T-helper 1 cell treated with Interleukin-12 subunit alpha and Interleukin-12 subunit beta and Interleukin-4 antibody, amounts not matched to agents 30 ng/mL and 1 ng/mL, for 36 hours (primary cell): ENCODE data around the gene TIMELESS. TPM values are rescaled to one million over a fixed set of nuclear protein-coding genes. Genes with fewer than 3 reads are reported as not detected.
"Not testable (repeated sequence)": the region's sequence is repeated elsewhere in the genome, so short reads cannot be mapped to it uniquely, and the experiment has no call there.

ENCODE experiments used
- intact Hi-C: fragments of 100-400 bp; cut with micrococcal nuclease; formaldehyde crosslinking; loops from one replicate; pipeline ENCODE4 v1.15.1; 2024
- total RNA-seq: library from RNA; stranded (reverse); gene quantifications from 2 replicates; pipeline ENCODE4 v1.2.3, GENCODE V29; 2022

Gene TIMELESS
- total RNA-seq, 1 donor from 2014 or later = 40.5 TPM

DNA sequence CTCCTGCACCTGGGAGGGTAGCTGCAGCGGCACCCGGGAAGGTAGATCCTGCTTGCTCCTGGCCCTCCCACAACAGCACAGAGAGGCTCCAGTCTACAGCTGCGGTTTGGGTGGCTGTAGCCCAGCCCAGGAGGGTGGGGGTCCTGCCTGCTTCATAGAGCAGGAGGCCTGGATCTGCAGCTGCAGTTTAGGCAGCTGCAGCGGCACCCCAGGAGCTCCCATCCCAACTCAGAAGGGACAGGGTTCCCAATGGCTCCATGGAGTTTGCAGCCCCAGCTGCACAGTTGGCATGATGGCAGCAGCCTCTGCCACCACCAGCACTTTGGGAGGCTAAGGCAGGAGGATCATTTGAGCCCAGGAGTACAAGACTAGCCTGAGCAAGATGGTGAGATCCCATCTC lies 38.5 kb downstream of the TIMELESS start:
- intact Hi-C loops = loop anchor here (1.0 kb wide), 1 partner anchor 53 kb away; no protein-coding TSS in a partner anchor

DNA sequence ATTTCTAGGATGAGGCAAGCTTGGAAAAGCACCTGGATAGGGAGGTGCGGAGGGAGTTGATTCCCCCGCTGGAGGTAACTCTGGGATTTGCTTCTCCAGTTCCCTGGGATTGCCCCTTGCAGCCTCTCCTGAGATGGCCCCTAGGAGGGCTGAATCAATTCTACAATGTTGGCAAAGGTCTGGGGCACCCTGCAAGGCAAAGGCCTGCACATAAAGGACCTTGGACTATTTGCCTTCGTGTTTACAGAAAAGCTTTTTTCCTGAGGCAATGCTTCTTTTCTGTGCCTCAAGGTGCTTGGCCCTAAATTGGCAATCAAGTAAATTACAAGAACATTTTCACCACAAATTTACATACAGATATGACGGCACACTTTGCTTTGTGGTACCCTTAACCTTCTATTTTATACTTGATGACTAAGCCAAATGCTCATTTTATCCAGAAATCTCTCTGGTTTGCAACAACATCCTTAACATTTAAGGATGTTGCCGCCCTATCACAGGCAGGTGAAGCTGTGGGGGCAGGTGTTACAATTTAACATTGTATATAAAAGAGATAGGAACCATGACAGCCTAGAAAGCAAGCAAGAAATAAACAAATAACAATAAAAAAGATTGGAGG lies 40.3 kb downstream of the TIMELESS start:
- intact Hi-C loops = no loop called here

DNA sequence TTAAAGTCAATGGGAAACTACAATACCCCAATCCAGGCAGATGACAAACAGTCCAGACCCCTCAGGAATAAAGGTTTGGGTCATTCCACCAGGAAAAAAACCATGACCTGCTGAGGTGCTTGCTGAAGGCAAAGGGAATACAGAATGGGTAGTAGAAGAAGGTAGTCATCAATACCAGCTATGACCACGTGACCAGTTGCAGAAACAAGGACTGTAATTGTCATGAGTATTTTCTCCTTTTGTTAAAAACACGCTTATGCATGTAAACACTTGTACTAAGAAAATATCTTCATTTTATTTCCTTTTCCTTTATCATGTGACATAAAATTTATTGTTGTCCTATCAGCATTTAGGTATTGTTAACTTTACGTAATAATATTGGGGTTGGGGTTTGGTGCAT lies 45.0 kb downstream of the TIMELESS start:
- intact Hi-C loops = not testable (repeated sequence)

DNA sequence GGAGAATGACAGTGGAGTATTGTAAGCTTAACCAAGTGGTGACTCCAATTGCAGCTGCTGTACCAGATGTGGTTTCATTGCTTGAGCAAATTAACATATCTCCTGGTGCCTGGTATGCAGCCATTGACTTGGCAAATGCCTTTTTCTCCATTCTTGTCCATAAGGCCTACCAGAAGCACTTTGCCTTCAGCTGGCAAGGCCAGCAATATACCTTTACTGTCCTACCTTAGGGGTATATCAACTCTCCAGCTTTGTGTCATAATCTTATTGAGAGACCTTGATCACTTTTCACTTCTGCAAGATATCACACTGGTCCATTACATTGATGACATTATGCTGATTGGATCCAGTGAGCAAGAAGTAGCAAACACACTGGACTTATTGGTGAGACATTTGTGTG lies 47.6 kb downstream of the TIMELESS start:
- intact Hi-C loops = not testable (repeated sequence)

DNA sequence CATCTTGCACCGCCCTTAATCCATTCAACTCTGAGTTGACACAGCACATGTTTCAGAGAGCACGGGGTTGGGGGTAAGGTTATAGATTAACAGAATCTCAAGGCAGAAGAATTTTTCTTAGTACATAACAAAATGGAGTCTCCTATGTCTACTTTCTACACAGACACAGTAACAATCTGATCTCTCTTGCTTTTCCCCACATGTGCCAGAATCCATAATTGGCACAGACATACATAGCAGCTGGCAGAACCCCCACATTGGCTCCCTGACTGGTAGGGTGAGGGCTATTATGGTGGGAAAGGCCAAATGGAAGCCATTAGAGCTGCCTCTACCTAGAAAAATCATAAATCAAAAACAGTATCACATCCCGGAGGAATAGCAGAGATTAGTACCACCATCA lies 48.1 kb downstream of the TIMELESS start:
- intact Hi-C loops = not testable (repeated sequence)

DNA sequence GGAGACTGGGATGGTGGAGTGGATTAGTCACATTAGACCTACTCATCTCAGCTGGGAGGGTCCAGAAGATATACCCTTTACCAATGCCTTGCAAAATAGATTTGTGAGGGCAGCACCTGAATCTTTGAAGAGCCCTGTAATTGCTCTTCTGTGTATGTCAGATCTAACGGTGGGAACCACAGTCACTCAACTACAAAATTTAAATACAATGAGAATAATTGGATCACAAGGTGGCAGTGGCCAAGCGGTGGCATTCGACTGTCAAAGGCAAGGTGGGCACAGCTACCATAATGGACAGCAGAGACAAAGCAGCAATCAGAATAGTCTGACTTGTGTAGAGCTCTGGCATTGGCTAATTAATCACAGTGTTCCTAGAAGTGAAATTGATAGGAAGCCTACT lies 49.8 kb downstream of the TIMELESS start:
- intact Hi-C loops = not testable (repeated sequence)

DNA sequence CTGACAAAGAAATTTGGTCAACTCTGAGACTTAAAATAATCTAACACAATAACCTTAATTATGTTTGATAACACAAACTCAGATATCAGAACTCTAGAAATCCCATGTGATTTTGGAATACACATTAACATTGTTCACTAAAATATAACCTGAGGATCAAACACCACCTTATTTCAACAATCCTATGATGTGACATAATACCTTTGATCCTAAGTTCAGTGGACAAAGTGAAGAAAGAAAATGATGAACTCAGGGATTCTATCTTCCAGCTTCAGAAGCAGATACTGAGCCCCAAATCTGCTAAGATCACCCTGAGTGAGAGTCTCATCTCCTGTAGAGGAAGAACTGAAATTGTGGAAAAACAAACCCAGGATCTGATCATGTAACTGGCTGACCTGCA lies 50.9 kb downstream of the TIMELESS start:
- intact Hi-C loops = no loop called here

DNA sequence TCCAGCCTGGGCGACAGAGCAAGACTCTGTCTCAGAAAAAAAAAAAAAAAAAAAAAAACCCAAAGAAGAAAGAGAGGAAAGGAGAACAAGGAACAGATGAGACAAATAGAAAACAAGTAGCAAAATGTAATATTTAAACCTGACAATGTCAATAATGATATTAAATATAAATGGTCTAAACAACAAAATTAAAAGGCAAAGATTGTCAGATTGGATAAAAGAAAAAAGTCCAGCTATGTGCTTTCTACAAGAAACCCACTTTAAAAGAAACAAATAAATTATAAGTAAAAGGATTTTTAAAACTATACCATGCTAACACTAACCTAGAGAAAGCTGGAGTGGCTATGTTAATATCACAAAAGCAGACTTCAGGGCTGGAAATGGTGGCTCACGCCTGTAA lies 56.9 kb downstream of the TIMELESS start:
- intact Hi-C loops = no loop called here

DNA sequence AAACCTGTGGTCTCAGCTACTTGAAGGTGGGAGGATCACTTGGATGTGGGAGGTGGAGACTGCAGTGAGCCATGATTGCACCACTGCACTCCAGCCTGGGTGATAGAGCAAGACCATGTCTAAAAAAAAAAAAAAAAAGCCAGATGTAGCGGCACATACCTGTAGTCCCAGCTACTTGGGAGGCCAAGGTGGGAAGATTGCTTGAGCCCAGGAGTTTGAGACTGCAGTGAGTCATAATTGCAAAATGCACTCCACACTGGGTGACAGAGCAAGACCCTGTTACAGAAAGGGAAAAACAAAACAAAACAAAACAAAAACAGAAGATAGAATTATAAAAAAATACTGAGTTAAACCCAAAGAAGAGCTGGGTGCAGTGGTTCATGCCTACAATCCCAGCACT lies 57.5 kb downstream of the TIMELESS start:
- intact Hi-C loops = no loop called here

DNA sequence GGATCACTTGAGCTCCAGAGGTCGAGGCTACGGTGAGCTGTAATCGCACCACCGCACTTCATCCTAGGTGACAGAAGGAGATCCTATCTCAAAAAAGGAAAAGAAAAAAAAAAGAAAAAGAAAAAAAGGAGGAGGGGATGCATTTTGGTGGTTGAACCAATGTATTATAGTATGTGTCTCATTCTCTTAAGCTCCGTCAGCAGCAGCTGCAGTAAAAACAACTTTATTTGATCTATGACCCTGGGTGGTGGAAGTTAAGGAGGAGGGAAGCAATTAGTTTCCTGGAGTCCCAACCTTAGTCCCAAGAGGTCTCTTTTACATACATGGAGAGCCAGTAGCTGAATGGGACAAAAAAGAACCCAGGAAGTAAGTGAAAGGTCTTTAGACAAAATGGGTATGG lies 59.8 kb downstream of the TIMELESS start:
- intact Hi-C loops = no loop called here

DNA sequence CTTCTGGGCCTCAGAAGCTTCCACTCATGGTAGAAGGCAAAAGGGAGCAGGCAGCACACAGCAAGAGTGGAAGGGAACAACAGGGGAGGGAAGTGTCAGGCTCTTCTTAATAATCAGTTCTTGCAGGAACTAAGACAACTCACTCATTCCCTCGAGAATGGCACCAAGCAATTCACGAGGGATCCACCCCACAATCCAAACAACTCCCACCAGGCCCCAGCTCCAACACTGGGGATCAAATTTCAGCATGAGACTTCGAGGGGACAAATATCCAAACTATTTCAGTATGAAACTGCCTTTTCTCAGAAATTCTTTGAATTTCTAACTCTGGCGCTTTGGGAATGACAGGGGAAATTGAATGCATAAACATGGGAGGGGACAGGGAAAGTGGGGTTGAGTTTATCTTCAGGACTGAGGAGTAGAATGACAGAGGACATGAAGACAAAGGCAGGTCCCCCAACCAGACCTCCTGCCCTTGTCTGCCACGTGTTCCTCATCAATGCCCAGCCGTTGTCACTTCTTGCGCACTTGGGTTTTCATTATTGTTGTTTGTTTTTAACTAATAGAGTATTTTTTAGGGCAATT lies 62.0 kb downstream of the TIMELESS start:
- intact Hi-C loops = no loop called here

DNA sequence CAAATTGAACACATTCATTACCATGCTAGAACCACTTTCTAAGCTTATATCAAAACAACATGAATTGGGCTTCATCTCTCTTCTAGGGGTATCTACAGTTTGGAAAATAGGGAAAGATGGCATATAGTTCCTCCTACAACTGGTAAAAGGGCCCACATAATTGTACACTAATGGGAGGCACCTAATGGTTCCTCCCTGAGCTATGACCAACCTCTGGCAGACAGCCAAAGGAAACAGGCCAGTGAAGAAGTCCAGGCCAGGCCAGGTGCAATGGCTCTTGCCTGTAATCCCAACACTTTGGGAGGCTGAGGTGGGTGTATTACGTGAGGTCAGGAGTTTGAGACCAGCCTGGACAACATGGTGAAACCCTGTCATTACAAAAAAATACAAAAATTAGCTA lies 63.4 kb downstream of the TIMELESS start:
- intact Hi-C loops = no loop called here

DNA sequence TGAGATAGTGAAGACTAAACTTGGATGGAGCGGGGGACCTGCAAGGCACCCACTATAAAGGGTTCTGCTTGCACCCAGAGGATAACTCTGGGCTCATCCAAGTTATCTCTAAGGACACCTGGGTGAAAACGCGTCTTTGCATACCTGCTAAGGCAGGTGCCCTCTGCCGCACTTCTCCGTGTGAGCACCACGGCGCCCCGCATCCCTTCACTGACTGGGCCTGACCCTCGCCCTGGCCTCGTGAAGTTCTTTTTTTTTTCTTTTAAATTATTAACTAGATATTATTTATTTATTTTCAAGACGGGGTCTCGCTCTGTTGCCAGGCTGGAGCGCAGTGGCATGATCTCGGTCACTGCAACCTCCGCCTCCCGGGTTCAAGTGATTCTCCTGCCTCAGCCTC lies 66.6 kb downstream of the TIMELESS start:
- intact Hi-C loops = no loop called here

DNA sequence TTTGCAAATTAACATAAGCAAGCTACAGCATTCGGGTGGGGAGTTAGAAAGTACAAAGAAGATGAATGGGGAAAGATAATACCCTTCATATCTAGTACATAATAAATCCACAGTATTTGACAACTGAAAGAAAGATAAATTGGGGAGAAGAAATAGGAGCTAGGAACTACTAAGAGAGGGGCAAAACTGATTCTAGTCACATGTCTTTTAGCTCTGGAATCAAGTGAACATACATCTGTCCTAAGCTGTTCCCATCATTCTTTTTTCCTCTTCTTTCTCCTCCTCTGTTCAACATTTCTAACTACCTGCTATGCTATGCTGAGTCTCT lies 71.3 kb downstream of the TIMELESS start:
- intact Hi-C loops = no loop called here

DNA sequence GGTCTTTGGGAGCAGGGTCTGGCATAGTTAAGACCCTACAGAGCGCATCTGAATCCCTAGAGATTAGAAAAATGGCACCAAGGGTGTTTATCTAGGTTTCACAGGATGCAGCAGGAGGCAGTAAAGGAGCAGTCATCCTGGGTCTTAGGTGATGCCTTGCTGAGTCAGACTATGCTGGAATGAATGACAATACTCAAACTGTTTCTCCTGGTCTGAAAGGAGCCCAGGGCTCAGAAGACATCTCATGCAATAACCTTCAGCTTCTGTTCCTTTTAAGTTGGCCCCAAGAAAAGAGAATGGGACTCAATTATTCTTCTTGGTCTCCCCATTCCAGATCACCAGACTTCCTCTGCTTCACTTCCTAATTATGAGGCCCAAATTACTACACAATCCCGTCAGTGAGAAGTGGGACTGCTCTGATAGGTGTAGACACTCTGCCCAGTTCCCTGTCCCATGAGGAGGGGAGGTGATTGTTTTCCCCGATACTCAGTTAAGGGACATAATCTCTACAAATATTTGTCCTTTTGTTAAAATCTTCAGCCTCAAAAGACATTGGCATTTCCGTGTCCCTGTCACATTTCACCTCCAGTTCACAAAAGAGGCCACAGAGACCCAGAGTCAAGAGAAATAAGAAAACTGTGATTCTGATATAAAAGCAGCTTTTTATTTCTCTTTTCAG lies 71.8 kb downstream of the TIMELESS start:
- intact Hi-C loops = no loop called here

DNA sequence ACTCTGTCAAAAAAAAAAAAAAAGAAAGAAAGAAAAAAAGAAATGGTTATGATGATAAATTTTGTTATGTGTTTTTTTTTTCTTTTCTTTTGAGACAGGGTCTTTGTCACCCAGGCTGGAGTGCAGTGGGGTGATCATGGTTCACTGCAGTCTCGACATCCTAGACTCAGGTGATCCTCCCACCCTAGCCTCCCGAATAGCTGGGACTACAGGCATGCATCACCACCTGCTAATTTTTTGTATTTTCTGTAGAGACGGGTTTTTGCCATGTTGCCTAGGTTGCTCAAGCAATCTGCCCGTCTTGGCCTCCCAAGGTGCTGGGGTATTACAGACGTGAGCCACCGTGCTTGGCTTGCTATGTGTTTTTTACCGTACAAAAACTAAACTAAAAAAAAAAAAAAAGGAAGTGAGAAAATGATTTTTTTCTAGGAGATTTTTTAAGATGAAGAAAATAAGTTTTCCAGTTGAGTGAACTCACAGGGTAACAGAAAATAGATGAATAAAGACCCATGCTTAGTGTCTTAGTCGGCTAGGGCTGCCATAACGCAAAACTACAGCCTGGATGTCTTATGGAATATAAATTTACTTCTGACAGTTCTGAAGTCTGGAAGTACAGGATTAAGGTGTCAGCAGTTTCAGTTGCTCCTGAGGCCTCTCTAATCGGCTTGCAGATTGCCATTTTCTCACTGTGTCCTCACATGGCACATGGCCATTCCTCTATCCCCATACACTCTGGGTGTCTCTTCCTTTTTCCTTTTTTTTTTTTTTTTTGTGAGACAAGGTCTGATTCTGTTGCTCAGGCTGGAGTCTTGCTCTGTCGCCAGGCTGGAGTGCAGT lies 73.4 kb downstream of the TIMELESS start:
- intact Hi-C loops = no loop called here

DNA sequence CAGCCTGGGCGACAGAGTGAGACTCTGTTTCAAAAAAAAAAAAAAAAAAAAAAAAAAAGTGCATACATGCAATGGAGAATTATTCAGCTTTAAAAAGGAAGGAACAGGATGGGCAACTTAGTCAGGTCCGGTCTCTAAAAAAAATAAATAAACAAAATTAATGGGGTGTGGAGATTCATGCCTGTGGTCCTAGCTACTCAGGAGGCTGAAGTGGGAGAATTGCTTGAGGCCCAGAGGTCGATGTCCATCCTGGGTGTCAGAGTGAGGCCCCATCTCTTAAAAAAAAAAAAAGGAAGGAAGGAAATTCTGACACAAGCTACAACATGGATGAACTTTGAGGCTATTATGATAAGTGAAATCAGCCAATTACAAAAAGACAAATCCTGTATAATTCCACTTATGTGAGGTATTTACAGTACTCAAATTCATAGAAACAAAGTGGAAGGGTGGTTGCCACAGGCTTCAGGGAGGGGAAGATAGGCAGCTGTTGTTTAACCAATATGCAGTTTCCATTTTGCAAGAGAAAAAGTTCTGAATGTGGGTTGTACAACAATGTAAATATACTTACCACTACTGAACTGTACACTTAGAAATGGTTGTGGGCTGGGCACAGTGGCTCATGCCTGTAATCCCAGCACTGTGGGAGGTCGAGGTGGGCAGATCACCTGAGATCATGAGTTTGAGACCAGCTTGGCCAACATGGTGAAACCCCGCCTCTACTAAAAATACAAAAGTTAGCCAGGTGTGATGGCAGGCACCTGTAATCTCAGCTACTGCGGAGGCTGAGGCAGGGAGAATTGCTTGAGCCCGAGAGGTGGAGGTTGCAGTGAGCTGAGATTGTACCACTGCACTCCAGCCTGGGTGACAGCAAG lies 74.3 kb downstream of the TIMELESS start:
- intact Hi-C loops = no loop called here

DNA sequence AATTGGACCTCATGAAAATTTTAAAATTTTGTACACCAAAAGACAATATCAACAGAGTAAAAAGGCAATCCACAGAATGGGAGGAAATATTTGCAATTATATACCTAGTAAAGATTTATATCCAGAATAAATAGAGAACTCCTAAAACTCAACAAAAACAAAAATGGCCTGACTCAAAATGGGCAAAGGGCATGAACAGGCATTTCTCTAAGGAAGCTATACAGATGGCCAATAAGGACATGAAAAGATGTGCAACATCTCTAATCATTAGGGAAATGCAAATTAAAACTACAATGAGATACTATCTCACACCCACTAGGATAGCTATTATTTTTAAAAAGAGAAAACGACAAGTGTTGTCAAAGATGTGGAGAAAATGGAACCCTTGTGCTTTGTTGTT lies 75.7 kb downstream of the TIMELESS start:
- intact Hi-C loops = no loop called here

DNA sequence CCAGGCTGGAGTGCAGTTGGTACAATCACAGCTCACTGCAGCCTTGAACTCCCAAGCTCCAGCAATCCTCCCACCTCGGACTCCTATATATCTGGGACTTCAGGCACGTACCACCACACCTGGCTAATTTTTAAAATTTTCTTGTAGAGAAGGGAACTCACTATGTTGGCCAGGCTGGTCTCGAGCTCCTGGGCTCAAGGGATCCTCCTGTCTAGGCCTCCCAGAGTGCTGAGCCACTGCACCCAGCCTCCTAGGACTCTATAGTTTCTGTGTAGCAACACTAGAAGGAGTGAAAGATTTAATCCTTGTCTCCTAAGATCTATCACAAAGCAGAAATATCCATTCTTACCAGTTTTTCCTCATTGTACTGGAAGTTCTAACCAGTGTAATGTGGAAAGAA lies 82.3 kb downstream of the TIMELESS start:
- intact Hi-C loops = no loop called here
